ENCODE data around the gene CLUH. TPM values are rescaled to one million over a fixed set of nuclear protein-coding genes. Genes with fewer than 3 reads are reported as not detected.
"Not testable (repeated sequence)": the region's sequence is repeated elsewhere in the genome, so short reads cannot be mapped to it uniquely, and the experiment has no call there.

Gene CLUH
- total RNA-seq, 1 experiment from 2014 or later = 80.4 TPM

GRCh38 chr17:2700030-2700490 is 11.5 kb downstream of the CLUH start:
- ChIA-PET CTCF (interaction anchor here (0.7 kb wide), 1 partner anchor 1682 kb away, joined by 3 read pairs; no protein-coding TSS in a partner anchor), POLR2A (interaction anchor here (0.7 to 1.1 kb wide), 2 partner anchors 11 to 26 kb away, joined by 3 to 4 read pairs; no protein-coding TSS in a partner anchor)
- Mint-ChIP-seq H3K27me3 (ENCODE audit: insufficient read depth, unreplicated experiment) (no peaks in the 10 kb centered on the region), H3K4me1 (ENCODE audit: insufficient read depth, unreplicated experiment) (peaks cover 2% of the 10 kb centered on the region), H3K4me3 (ENCODE audit: unreplicated experiment) (no peak overlapping the region), H3K27ac (ENCODE audit: low read depth, unreplicated experiment) (no peak overlapping the region), H3K36me3 (ENCODE audit: insufficient read depth, unreplicated experiment) (peaks cover 62% of the 10 kb centered on the region), H3K9me3 (ENCODE audit: unreplicated experiment) (no peaks in the 10 kb centered on the region)
- intact Hi-C loops (cut with micrococcal nuclease) = no loop called here
- no TSS peak for BruUV-seq (replicated peaks)
- no peak for TF ChIP-seq CTCF (IDR thresholded peaks at IDR 0.05; ENCODE audit: unreplicated experiment)
- no peak for DNase-seq (ENCODE audit: unreplicated experiment)

- H3K4me3 Mint-ChIP-seq (ENCODE audit: unreplicated experiment); BruUV-seq (replicated peaks); H3K27ac Mint-ChIP-seq (ENCODE audit: low read depth, unreplicated experiment); DNase-seq (ENCODE audit: unreplicated experiment); H3K4me1 Mint-ChIP-seq (ENCODE audit: insufficient read depth, unreplicated experiment); intact Hi-C loops (cut with micrococcal nuclease); H3K27me3 Mint-ChIP-seq (ENCODE audit: insufficient read depth, unreplicated experiment); H3K9me3 Mint-ChIP-seq (ENCODE audit: unreplicated experiment): not testable (repeated sequence)
- POLR2A ChIA-PET = interaction anchor here (0.8 kb wide), 1 partner anchor 12 kb away, joined by 3 read pairs; no protein-coding TSS in a partner anchor
- CTCF ChIA-PET = interaction anchor here (0.6 to 0.7 kb wide), 2 partner anchors 962 to 1681 kb away, joined by 3 to 4 read pairs; no protein-coding TSS in a partner anchor
- peaks cover 69% of the 10 kb centered on the region for H3K36me3 Mint-ChIP-seq (ENCODE audit: insufficient read depth, unreplicated experiment)
Observed at GRCh38 chr17:2699216-2699805, 12.3 kb downstream of the CLUH start.

- no TSS peak for BruUV-seq (replicated peaks)
- TF ChIP-seq CTCF (IDR thresholded peaks at IDR 0.05; ENCODE audit: unreplicated experiment) = no peak
- H3K4me1 Mint-ChIP-seq (ENCODE audit: insufficient read depth, unreplicated experiment) = no peaks in the 10 kb centered on the region
- H3K27me3 Mint-ChIP-seq (ENCODE audit: insufficient read depth, unreplicated experiment) = no peaks in the 10 kb centered on the region
- ChIA-PET CTCF (interaction anchor here (0.6 to 2.0 kb wide), 2 partner anchors 9 to 30 kb away, joined by 3 to 5 read pairs; no protein-coding TSS in a partner anchor), POLR2A (no interaction called here)
- peaks cover 68% of the 10 kb centered on the region for H3K36me3 Mint-ChIP-seq (ENCODE audit: insufficient read depth, unreplicated experiment)
- H3K27ac Mint-ChIP-seq (ENCODE audit: low read depth, unreplicated experiment) = no peak overlapping the region
- no peaks in the 10 kb centered on the region for H3K9me3 Mint-ChIP-seq (ENCODE audit: unreplicated experiment)
- intact Hi-C loops (cut with micrococcal nuclease) = no loop called here
- no peak overlapping the region for H3K4me3 Mint-ChIP-seq (ENCODE audit: unreplicated experiment)
- DNase-seq (ENCODE audit: unreplicated experiment) = no peak
Observed at GRCh38 chr17:2697611-2698162, 13.9 kb downstream of the CLUH start.

- Mint-ChIP-seq H3K27ac (ENCODE audit: low read depth, unreplicated experiment) (no peak overlapping the region), H3K9me3 (ENCODE audit: unreplicated experiment) (no peaks in the 10 kb centered on the region), H3K4me1 (ENCODE audit: insufficient read depth, unreplicated experiment) (no peaks in the 10 kb centered on the region), H3K36me3 (ENCODE audit: insufficient read depth, unreplicated experiment) (peaks cover 61% of the 10 kb centered on the region), H3K4me3 (ENCODE audit: unreplicated experiment) (no peak overlapping the region), H3K27me3 (ENCODE audit: insufficient read depth, unreplicated experiment) (no peaks in the 10 kb centered on the region)
- TF ChIP-seq CTCF (IDR thresholded peaks at IDR 0.05; ENCODE audit: unreplicated experiment) = no peak
- DNase-seq (ENCODE audit: unreplicated experiment) = no peak
- no TSS peak for BruUV-seq (replicated peaks)
- POLR2A ChIA-PET = no interaction called here
- CTCF ChIA-PET = interaction anchor here (0.5 to 2.0 kb wide), 2 partner anchors 10 to 1003 kb away, joined by 3 to 5 read pairs; no protein-coding TSS in a partner anchor
- intact Hi-C loops (cut with micrococcal nuclease) = no loop called here
Observed at GRCh38 chr17:2695961-2696760, 15.4 kb downstream of the CLUH start.
